ENCODE data around the gene NOTUM.

Gene NOTUM

DNA sequence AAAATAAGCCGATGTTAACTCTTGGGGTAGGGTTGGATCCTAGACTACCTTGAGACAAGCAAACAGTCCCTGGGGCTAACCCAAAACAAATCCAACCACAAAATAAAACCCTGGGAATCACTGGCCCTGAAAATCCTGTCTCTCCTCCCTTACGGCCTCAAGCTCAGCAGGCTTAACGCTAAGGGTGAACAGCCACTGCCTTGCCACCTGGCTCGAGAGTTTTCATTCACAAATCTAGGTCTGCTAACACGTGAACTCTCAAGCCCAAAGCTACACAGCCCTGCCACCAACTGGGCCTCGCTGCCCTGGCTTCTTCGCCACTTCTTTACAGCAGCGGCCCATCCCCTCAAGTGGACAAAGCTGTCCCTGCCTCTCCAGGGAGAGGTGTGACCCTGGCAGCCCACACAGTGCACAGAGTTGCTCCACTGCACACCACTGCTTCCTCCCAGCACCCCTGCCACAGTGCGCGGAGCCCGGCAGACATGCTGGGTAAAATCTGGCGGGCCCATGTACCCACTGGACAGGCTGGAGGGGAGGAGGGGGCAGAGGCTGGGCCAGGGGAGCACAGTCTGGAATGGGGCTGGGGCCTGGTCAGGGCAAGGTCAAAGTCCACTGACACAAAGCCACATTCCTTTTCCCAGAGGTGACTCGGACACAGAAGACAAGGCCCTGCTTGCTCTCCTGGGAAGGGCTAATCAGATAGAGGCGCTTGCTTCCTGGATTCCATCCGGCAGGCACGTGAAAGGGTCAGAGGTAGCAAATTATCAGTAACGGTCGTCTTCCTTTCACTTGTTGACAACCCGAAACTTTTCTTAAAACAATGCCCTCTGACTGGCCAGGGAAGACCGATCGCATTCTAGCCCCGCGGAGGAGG is 50.8 kb downstream of the NOTUM start:
- no peak for DNase-seq (ENCODE audit: low read depth)

DNA sequence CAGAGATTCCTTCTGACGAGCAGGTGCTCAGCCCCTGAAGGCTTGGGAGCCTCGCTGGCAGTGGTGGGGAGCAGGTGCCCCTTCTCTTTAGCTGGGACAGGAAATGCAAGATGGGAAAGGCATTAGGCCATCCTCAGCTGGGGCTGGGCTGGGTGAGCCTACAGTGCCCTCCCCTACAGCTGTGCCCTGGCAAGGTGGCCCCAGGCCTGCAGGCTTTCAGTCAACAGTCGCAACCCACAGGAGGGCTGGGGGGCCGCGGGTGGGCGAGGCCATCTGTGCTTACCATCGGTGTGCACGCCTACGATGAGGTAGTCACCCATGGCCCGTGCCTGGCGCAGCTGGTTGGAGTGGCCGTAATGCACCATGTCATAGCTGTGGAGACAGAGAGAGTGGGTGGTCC is 51.8 kb downstream of the NOTUM start:
- no peak for DNase-seq (ENCODE audit: low read depth)

DNA sequence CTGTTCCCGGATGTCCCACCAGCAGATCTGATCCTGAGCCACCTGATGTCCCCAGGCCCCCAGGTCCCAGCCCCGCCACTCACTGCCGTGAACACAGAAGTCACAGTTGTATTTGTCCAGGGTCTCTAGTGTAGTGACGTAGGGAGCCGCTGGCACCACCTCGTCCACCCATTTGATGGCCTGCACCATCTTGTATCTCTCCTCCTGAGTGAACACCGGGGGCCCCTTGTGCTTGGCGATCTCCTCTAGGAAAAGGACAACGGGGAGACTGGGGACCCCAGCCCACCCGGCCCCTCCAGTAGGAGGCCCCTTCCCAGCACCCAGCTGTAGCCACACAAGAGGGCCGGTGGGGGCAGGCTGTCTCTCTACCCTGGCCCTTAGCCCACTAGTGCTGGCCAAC is 52.2 kb downstream of the NOTUM start:
- DNase-seq (ENCODE audit: low read depth), result no peak

DNA sequence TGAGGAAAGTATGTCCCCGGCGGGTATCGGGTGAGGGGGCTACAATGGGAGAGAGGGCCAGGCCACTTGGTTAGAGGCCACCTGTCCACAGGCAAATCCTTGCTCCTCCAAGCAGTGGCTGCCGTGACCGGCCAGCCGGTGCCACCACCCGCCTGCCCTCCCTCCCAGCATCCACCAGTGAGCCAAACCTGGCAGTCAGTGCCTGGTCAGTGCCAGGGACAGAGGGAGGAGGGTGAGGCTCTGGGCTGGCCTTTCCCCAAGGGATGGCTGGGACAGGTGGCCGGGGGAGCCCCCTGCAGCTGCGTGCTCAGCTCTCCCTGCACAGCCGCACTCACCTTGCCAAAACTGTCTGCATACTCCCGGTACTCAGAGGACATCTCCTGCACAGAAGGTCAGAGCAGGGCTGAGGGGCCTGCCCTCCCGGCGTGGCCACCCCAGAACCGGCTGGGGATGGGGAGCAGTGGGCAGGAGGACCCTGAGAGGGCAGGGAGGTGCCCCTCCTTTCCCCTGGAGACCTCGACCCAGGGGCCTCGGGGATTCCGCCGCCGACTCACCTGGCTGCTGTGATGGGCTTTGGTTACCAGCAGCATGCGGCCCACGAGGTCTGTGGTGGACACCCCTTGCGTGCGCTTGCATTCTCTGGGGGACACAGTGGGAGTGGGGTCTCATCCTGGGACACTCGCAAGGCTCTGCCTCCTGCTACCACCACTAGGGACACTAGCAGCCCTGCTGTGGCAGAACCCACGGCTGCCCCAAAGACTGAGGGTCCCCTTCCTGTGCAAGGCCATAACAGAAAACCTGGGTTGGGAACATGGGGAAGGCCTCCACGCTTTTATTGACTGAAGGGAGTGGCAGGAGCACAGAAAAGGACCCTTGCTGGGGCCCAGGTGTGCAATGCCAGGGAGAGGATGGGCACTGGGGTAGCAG is 53.5 kb downstream of the NOTUM start:
- no peak for DNase-seq (ENCODE audit: low read depth)

DNA sequence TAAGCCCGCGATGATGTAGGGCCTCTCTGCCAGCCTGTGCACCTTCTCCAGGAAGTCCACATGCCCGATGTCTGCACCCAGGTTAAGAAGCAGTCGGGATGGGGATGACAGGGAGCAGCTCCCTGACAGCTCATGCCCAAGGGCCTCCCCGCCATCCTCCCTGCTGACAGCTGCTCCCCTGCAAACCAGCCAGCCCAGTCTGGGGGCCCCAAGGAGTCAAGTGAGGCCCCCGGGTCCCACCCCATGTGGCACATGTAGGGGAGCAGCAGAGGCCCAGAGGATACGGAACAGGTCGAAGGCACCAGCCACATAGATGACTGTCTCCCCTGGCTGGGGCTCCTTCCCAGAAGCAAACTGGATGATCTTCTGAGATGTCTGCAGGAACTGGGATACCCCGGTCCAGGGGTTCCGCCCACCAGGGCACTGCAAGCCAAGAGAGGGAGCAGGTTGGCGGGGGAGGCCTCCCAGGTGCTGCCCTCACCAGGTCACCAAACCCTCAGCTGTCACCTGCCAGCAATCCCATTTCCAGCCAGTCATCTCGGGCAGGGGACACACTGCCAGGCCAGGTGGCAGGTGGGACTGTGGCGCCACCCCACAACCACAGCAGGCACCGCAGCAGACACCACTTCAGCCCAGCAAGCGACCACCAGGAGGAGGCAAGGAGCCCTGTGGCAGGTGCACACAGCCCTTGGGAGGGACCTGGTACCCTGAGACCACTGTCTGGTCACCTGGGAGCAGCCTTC is 54.3 kb downstream of the NOTUM start:
- DNase-seq (ENCODE audit: low read depth), result no peak

DNA sequence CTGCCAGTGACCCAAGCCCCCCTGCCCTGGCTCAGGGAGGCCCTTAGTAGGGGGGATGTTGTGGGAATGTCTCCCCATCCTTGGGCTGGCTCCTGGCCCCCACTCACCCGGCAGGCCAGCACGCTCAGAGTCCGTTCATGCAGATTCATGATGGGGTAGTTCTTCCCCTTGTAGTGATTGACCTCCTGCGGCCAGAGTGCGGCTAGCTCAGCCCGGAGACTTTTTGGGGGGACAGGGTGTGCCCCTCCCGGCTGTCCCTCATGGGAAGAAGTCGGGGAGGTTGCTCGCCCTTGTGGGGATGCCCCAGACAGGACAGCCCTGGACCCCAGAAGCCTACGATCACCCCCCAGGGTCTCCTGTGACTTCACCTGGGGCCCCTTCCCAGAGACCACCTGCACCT is 55.0 kb downstream of the NOTUM start:
- DNase-seq (ENCODE audit: low read depth), result no peak

DNA sequence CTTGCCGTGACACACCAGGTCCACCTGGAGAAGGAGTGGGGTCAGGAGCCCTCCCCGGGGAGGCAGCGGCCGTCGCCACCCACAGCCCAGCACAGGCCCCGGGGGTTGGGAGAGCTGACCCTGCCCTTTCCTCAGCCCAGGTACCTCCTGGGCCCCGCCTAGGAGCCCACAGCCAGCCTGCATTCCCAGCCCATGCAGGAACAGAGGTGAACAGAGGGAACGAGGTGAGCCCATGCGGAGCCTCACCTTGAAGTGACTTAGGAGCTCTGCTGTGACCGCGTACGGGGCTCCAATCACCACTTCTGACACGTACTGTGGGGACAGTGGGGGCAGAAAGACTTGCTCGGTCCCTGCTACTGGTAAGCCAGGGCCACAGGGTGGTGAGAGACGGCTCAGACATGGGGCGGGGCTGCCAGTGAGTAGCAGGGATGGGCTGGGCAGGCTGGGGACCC is 55.5 kb downstream of the NOTUM start:
- no peak for DNase-seq (ENCODE audit: low read depth)

DNA sequence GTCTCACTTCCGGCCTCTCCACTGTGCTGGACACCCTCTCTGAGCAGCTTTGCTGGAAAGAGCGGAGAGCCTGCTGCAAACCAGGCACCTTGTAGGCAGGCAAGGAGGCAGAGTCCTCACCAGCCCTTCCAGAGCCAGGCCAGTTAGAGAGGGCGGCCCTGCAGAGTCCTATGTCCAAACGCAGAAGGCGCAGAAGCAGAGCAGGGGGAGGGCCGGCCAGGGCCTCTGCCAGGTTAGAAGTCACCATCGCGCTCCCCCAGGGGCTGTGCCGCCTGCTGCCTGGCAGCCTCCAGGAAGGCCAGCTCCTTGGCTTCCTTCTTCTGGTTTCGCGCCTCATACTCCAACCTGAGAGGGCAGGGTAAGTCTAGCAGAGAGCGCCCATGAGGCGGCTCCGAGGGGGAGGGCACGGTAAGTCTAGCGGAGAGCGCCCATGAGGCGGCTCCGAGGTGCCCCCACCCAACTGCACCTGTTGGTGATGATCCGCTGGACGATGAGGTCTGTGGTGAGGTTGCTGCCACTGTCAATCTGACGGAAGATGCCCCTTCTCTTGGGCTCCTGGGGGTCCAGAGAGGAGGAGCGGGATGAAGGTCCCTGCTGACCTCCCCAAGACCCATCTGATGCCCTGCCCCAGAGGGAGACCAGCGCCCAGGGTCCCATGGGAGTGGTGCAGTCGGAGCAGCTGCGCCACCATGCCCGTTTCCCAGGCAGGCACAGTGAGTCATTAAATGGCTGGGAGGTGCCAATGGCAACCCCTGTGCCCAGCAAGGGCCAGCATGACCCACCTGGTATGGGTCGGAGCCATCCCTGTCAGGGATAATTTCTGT is 56.2 kb downstream of the NOTUM start:
- DNase-seq (ENCODE audit: low read depth), result no peak

DNA sequence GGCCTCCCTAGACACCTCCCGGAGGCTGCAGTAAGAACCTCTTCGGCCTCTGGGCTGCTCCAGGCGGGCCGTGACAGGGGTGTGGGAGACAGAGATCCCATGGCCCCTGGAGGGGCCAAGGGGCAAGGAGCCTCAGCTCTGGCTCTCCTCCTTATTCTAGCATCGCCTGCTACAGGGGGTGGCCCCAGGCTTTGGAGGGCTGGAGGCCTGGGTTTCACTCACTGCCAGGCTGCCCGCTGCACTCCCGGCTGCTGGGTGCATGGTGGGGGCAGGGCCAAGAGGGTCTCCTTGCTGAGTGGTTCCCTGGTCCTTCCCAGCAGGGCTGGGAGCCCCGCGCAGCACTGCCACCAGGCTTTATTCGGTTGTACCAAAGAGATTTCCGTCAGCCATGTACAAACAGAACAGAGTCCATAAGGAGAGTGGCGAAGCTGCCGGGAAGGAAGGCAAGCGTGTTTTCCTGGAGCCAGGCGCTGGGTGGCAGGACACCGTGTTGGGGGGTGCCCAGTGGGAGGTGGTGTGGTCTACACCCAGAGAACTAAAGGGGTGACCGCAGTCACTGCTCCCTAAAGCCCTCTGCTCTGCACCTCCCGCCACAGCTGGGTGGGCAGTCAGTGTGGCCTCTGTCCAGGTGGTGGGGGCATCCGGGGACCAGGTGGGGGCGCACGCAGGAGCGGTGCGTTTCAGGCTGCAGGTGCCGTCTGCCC is 56.9 kb downstream of the NOTUM start:
- no peak for DNase-seq (ENCODE audit: low read depth)

DNA sequence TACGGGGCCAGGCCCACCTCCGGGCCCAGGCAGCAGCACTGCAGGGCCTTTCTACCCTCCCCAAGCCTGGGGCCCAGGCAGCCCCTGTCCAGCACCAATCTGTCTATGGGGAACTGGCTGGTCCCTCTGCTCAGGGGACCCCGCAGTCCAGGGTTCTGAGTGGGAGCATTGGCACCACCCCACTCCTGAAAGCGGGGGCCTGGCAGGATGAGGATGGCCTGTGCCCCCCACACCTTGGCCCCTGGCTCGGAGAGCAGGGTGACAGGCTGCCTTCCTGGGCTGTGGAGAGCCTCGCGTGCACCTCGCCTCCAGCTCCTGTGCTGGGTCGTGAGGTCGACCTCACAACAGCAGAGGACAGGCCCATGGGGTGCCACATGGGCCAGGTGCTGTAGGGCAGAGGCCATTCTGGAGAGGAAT is 57.6 kb downstream of the NOTUM start:
- no peak for DNase-seq (ENCODE audit: low read depth)

DNA sequence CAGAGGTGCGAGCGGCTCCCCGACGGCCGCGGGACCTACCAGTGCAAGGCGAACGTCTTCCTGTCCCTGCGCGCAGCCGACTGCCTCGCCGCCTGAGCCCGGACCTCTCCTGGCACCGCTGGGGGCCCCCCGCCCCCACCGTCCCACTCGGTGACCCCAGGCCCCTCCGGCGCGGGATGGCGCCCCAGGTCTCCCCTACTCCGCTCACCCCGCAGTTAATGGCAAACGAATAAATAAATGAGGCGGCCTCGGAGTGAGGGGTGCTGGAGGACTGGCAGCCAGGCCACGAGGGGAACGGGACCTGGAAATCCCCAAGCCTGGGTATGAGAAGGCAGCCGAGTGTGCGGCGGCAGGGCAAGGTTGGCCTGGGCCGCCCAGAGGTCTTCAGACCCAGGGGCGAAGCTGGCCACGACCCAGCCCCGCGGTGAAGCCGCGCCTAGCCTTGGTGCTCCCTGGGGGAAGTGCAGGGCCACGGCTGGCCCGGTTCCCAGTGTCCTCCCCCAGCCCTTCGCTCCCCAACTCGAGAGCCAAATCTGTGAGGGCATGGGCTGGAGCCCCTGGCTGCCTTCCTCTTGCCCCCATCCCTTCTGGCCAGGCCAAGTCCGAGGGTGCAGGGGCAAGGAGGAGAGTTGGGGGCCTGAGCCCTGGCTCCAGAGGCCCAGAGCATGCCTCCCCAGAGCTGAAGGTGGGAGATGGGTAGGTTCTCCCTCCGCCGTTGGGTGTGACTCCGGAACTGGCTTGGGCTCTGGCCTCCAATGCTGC is 58.2 kb downstream of the NOTUM start:
- no peak for DNase-seq (ENCODE audit: low read depth)
